HCT116 (cell line): ENCODE data around the gene GPX1. TPM values are rescaled to one million over a fixed set of nuclear protein-coding genes. Genes with fewer than 3 reads are reported as not detected.
A peak's percentile ranks its signal among the peaks of the same experiment; 100 is the strongest.

ENCODE experiments used
- ATAC-seq: fragments of 200-7000 bp; cut with Tn5 transposase; 2 replicates; pipeline ENCODE4 v1.9.1; 2020; ENCODE audit warnings: mild to moderate bottlenecking, moderate library complexity
- BruUV-seq: library from RNA; stranded (reverse); fragments of 400-500 nt; replicated peaks from 2 replicates; lab custom pipeline; 2021; lab: Mats Ljungman, UMichigan
- CTCF ChIA-PET: fragments of 300-600 bp; sonication (Branson Sonifier 250); formaldehyde crosslinking; loops from one replicate; lab custom pipeline; 2021; ENCODE audit warnings: antibody characterized with exemption; lab: Charles Lee
- POLR2A ChIA-PET: fragments of 300-600, 350-600 bp; sonication (Branson Sonifier 250); formaldehyde crosslinking; loops from one replicate; lab custom pipeline; 2021; ENCODE audit warnings: antibody characterized with exemption; lab: Charles Lee
- RAD21 ChIA-PET, 2 experiments: fragments of 300-600 bp; sonication (Branson Sonifier 250); formaldehyde crosslinking; loops; one replicate each; lab custom pipeline; 2023; ENCODE audit warnings: low total read pairs in 2 of 2; ENCODE audit not compliant: uncharacterized antibody in 2 of 2, unreplicated experiment in 2 of 2, low non-redundant PET in 1 of 2; lab: Charles Lee
- DNase-seq: peaks from one replicate; pipeline ENCODE4 v3.0.0-alpha.2; 2010; ENCODE audit warnings: low read depth, low spot score
- H2AFZ ChIP-seq: fragments of 200-600 bp; shearing (Covaris generic), sonication (generic); 2 replicates; pipeline ENCODE4 v1.6.1; 2017; ENCODE audit warnings: low read depth, mixed run types, mixed read lengths, antibody characterized with exemption, low read length; ENCODE audit not compliant: poor library complexity, severe bottlenecking
- H3K27ac ChIP-seq: 2 replicates; pipeline ENCODE4 v1.5.1; 2012; ENCODE audit warnings: low read depth, low read length
- H3K27me3 ChIP-seq: fragments of 200-600 bp; sonication (generic); 2 replicates; pipeline ENCODE4 v1.6.1; 2016; ENCODE audit warnings: mixed run types, low read length, mixed read lengths; ENCODE audit not compliant: insufficient read depth
- H3K36me3 ChIP-seq, 2 experiments: fragments of 200-500 bp in 1 of 2; fragments of 200-600 bp in 1 of 2; sonication (Bioruptor generic) in 1 of 2; sonication (generic) in 1 of 2; 2 replicates each; pipeline versions ENCODE4 v1.5.1 to v1.6.1; 2014 to 2016; ENCODE audit warnings: low read length in 2 of 2, inconsistent platforms in 1 of 2, mixed read lengths in 1 of 2, mixed run types in 1 of 2; ENCODE audit not compliant: insufficient read depth in 2 of 2, control insufficient read depth in 1 of 2
- H3K4me1 ChIP-seq, 2 experiments: fragments of 200-600 bp in 1 of 2; sonication (generic) in 1 of 2; 2 replicates each; pipeline versions ENCODE4 v1.5.1 to v1.6.1; 2012 to 2017; ENCODE audit warnings: low read length in 2 of 2, inconsistent platforms in 1 of 2, mild to moderate bottlenecking in 1 of 2, mixed read lengths in 1 of 2, mixed run types in 1 of 2, moderate library complexity in 1 of 2; ENCODE audit not compliant: insufficient read depth in 2 of 2, control insufficient read depth in 1 of 2
- H3K4me2 ChIP-seq: fragments of 200-600 bp; sonication (generic); 2 replicates; pipeline ENCODE4 v1.6.1; 2017; ENCODE audit warnings: mixed run types, low read length, mixed read lengths
- H3K4me3 ChIP-seq, 2 experiments: fragments of 200-600 bp in 1 of 2; sonication (generic) in 1 of 2; replicated peaks in 1 of 2; 2 replicates each; pipeline ENCODE4 v1.5.1; 2011 to 2016; ENCODE audit warnings: low read length in 2 of 2, control low read depth in 1 of 2, low read depth in 1 of 2, mild to moderate bottlenecking in 1 of 2, mixed read lengths in 1 of 2, mixed run types in 1 of 2
- H3K79me2 ChIP-seq: fragments of 200-600 bp; sonication (generic); 2 replicates; pipeline ENCODE4 v1.6.1; 2017; ENCODE audit warnings: mild to moderate bottlenecking, mixed run types, low read length, moderate library complexity, mixed read lengths; ENCODE audit not compliant: insufficient read depth
- H3K9ac ChIP-seq: fragments of 200-600 bp; sonication (generic); 2 replicates; pipeline ENCODE4 v1.6.1; 2016; ENCODE audit warnings: low read length, mixed read lengths
- H3K9me2 ChIP-seq: fragments of 200-600 bp; sonication (generic), shearing (Covaris generic); 2 replicates; pipeline ENCODE4 v1.6.1; 2017; ENCODE audit warnings: mixed run types, mild to moderate bottlenecking, moderate library complexity; ENCODE audit not compliant: insufficient read depth
- H3K9me3 ChIP-seq, 2 experiments: fragments of 200-500 bp in 1 of 2; fragments of 200-600 bp in 1 of 2; sonication (Bioruptor generic) in 1 of 2; sonication (generic) in 1 of 2; 2 replicates each; pipeline ENCODE4 v1.6.1; 2014 to 2017; ENCODE audit warnings: low read length in 2 of 2, mixed read lengths in 2 of 2, inconsistent platforms in 1 of 2, low read depth in 1 of 2, mild to moderate bottlenecking in 1 of 2, mixed run types in 1 of 2, moderate library complexity in 1 of 2; ENCODE audit not compliant: control insufficient read depth in 1 of 2, insufficient read depth in 1 of 2
- H4K20me1 ChIP-seq: fragments of 200-600 bp; sonication (generic), shearing (Covaris generic); 2 replicates; pipeline ENCODE4 v1.6.1; 2017; ENCODE audit warnings: mixed run types, mild to moderate bottlenecking, moderate library complexity; ENCODE audit not compliant: insufficient read depth
- CBX3 ChIP-seq: IDR thresholded peaks from 2 replicates; pipeline ENCODE4 v1.6.1; 2012; ENCODE audit warnings: low read depth
- CEBPB ChIP-seq: IDR thresholded peaks from 2 replicates; pipeline ENCODE4 v1.6.1; 2012; ENCODE audit warnings: low read depth
- EGR1 ChIP-seq: IDR thresholded peaks from 2 replicates; pipeline ENCODE4 v1.6.1; 2012; ENCODE audit warnings: low read depth
- ELF1 ChIP-seq: IDR thresholded peaks from 2 replicates; pipeline ENCODE4 v1.6.1; 2012; ENCODE audit warnings: low read depth, borderline replicate concordance
- EZH2 ChIP-seq: fragments of 200-600 bp; sonication (generic); IDR thresholded peaks from 2 replicates; pipeline ENCODE4 v1.6.1; 2017; ENCODE audit warnings: antibody characterized with exemption, mixed run types
- EZH2phosphoT487 ChIP-seq: fragments of 200-600 bp; IDR thresholded peaks from 2 replicates; pipeline ENCODE4 v1.6.1; 2018; ENCODE audit warnings: antibody characterized with exemption, borderline replicate concordance
- FOSL1 ChIP-seq: IDR thresholded peaks from 2 replicates; pipeline ENCODE4 v1.6.1; 2012; ENCODE audit warnings: low read depth
- POLR2A ChIP-seq: IDR thresholded peaks from 2 replicates; pipeline ENCODE4 v1.7.0; 2011; ENCODE audit warnings: borderline replicate concordance; ENCODE audit not compliant: insufficient read depth, insufficient read length; ENCODE audit errors: extremely low read depth
- POLR2AphosphoS5 ChIP-seq: IDR thresholded peaks from 2 replicates; pipeline ENCODE4 v1.6.1; 2011; ENCODE audit warnings: mild to moderate bottlenecking, low read depth, low read length, moderate library complexity
- SIN3A ChIP-seq: IDR thresholded peaks from 2 replicates; pipeline ENCODE4 v1.6.1; 2012; ENCODE audit warnings: low read depth
- SP1 ChIP-seq: IDR thresholded peaks from 2 replicates; pipeline ENCODE4 v1.6.1; 2012; ENCODE audit warnings: low read depth
- SRF ChIP-seq: IDR thresholded peaks from 2 replicates; pipeline ENCODE4 v1.6.1; 2012; ENCODE audit warnings: low read depth
- TCF7L2 ChIP-seq: IDR thresholded peaks from 2 replicates; pipeline ENCODE4 v1.7.0; 2011; ENCODE audit warnings: borderline replicate concordance, inconsistent platforms; ENCODE audit not compliant: insufficient read depth, insufficient read length; ENCODE audit errors: extremely low read depth
- ZNF274 ChIP-seq: fragments of 200-500 bp; sonication (Bioruptor generic); IDR thresholded peaks from 2 replicates; pipeline ENCODE4 v1.6.1; 2014; ENCODE audit warnings: mild to moderate bottlenecking, low read depth, low read length, inconsistent platforms
- intact Hi-C: fragments of 100-400 bp; cut with micrococcal nuclease; formaldehyde crosslinking; loops from 2 replicates; pipeline ENCODE4 v1.10.0; 2022
- total RNA-seq: library from RNA; stranded (reverse); gene quantifications from one replicate; pipeline ENCODE4 v1.2.1, GENCODE V29; 2021; ENCODE audit not compliant: unreplicated experiment
- TF ChIP-seq, protein P1 (sequence below): IDR thresholded peaks from 2 replicates; pipeline ENCODE4 v1.6.1; 2011; ENCODE audit warnings: mild to moderate bottlenecking, low read length, moderate library complexity; ENCODE audit not compliant: insufficient replicate concordance; ENCODE audit errors: extremely low read depth
- TF ChIP-seq, protein P2 (sequence below): IDR thresholded peaks from 2 replicates; pipeline ENCODE4 v1.6.1; 2012; ENCODE audit warnings: low read depth
- TF ChIP-seq, protein P3 (sequence below): IDR thresholded peaks from 2 replicates; pipeline ENCODE4 v1.6.1; 2012
- TF ChIP-seq, protein P4 (sequence below): IDR thresholded peaks from 2 replicates; pipeline ENCODE4 v1.6.1; 2012

GPX1 gene
- total RNA-seq, 1 experiment from 2014 or later, result 330 TPM

DNA sequence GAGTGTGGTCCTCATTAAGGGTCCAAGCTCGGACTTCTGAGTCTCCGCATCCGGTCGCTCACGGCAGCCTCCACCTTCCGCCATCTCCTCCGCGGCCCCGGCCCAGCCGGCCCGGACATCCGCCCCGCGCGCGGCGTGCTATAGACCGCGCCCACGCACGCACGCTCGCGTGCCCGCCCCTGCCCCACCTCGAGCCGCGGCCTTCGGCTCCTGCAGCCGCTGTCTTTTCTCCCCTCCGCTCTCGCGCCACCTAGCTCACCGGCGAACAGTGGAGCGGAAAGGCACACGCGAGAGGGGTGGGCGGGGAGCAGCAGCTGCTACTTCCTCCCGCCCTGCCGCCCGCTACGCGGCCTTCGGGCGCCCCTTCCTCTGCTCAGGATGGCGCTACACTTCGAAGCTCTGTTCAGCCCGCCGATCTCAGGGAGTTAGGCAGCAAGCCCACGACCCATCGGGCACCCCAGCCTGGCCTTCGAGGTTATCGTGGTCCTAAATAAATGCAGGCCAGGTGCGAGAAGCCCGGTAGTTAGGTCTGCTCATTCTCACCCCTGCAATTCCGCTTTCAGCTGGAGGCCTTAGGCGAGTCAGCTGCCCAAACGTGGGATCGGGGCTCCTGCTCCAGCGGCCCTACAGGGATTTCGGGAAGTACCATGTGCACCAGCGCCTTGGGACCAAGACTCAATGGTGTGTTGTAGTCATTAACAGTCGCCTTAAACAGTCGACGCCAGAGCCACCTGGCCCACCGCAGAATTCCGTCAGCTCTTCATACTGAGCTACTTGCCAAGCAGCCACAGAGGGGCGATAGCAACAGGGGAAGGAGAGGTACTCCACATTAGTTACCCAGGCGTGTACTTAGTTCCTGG lies 18.0 kb downstream of the GPX1 start, which contains the start of gene USP4 (continued):
- TF ChIP-seq EZH2 (no peak), CBX3 (peak; percentile 97), TCF7L2 (peak; percentile 54), FOSL1 (no peak), ELF1 (no peak), POLR2A (peak; percentile 62)
- TF ChIP-seq, all 23 proteins: peak for 12

DNA sequence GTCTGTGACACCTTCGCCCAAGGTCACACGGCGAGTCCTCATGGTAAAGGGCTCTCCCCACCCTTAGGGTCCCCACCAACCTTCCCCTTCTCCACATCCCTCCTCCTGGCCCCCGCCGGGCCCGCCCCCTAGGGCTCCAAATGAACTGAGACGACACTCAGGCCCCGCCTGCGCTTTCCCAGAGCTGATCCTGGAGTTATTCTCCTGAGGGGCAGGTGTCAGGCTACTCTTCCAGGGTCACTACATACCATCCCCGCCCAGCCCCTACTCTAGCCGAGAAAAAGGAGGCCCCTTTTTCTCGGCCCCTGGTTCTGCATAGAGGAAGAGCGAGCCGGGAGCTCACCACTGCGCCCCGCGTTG lies 18.6 kb downstream of the GPX1 start:
- Histone ChIP-seq H3K27me3 (no peaks in the 10 kb centered on the region), H3K27ac (peak overlapping the region; percentile 73), H3K9me3 (no peaks in the 10 kb centered on the region), H3K4me2 (peak overlapping the region; percentile 90), H3K36me3 (peaks cover 9 to 10% of the 10 kb centered on the region in 2 experiments; a peak in 3 of 4 replicates), H3K4me3 (peak overlapping the region; percentile 62 to 94), H2AFZ (peak overlapping the region; percentile 67), H3K9ac (peak overlapping the region; percentile 90), H3K79me2 (peaks cover 45% of the 10 kb centered on the region), H3K4me1 (peaks cover 8 to 20% of the 10 kb centered on the region in 2 experiments; a peak in 3 of 4 replicates), H3K9me2 (no peaks in the 10 kb centered on the region), H4K20me1 (no peaks in the 10 kb centered on the region)
- CTCF ChIA-PET, result interaction anchor here (0.9 to 2.4 kb wide), 7 partner anchors 10 to 169 kb away, joined by 3 to 25 read pairs (median 5); partner anchors contain the start of gene KLHDC8B
- ATAC-seq, result peak; percentile 54
- POLR2A ChIA-PET, result interaction anchor here (0.7 to 2.8 kb wide), 10 partner anchors 12 to 332 kb away, joined by 3 to 18 read pairs (median 4); partner anchors contain the start of genes GPX1, NICN1, RHOA and TCTA
- RAD21 ChIA-PET, result interaction anchor here (0.6 to 1.4 kb wide), 5 partner anchors 105 to 332 kb away, joined by 3 to 8 read pairs (median 5); partner anchors contain the start of gene USP19 (in 1 of the 2)
- BruUV-seq, result no TSS peak
- no peak for DNase-seq
- intact Hi-C loops, result no loop called here
- TF ChIP-seq, protein P1, sequence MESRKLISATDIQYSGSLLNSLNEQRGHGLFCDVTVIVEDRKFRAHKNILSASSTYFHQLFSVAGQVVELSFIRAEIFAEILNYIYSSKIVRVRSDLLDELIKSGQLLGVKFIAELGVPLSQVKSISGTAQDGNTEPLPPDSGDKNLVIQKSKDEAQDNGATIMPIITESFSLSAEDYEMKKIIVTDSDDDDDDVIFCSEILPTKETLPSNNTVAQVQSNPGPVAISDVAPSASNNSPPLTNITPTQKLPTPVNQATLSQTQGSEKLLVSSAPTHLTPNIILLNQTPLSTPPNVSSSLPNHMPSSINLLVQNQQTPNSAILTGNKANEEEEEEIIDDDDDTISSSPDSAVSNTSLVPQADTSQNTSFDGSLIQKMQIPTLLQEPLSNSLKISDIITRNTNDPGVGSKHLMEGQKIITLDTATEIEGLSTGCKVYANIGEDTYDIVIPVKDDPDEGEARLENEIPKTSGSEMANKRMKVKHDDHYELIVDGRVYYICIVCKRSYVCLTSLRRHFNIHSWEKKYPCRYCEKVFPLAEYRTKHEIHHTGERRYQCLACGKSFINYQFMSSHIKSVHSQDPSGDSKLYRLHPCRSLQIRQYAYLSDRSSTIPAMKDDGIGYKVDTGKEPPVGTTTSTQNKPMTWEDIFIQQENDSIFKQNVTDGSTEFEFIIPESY, result no peak
- TF ChIP-seq EZH2phosphoT487, result no peak
- TF ChIP-seq ZNF274, result no peak
- no peak for TF ChIP-seq POLR2A
- TF ChIP-seq FOSL1, result no peak
- no peak for TF ChIP-seq SIN3A
- TF ChIP-seq, protein P2, sequence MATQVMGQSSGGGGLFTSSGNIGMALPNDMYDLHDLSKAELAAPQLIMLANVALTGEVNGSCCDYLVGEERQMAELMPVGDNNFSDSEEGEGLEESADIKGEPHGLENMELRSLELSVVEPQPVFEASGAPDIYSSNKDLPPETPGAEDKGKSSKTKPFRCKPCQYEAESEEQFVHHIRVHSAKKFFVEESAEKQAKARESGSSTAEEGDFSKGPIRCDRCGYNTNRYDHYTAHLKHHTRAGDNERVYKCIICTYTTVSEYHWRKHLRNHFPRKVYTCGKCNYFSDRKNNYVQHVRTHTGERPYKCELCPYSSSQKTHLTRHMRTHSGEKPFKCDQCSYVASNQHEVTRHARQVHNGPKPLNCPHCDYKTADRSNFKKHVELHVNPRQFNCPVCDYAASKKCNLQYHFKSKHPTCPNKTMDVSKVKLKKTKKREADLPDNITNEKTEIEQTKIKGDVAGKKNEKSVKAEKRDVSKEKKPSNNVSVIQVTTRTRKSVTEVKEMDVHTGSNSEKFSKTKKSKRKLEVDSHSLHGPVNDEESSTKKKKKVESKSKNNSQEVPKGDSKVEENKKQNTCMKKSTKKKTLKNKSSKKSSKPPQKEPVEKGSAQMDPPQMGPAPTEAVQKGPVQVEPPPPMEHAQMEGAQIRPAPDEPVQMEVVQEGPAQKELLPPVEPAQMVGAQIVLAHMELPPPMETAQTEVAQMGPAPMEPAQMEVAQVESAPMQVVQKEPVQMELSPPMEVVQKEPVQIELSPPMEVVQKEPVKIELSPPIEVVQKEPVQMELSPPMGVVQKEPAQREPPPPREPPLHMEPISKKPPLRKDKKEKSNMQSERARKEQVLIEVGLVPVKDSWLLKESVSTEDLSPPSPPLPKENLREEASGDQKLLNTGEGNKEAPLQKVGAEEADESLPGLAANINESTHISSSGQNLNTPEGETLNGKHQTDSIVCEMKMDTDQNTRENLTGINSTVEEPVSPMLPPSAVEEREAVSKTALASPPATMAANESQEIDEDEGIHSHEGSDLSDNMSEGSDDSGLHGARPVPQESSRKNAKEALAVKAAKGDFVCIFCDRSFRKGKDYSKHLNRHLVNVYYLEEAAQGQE, result no peak
- no peak for TF ChIP-seq EGR1
- TF ChIP-seq SP1, result no peak
- TF ChIP-seq, protein P3, sequence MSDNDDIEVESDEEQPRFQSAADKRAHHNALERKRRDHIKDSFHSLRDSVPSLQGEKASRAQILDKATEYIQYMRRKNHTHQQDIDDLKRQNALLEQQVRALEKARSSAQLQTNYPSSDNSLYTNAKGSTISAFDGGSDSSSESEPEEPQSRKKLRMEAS, result no peak
- no peak for TF ChIP-seq CEBPB
- TF ChIP-seq, protein P4, sequence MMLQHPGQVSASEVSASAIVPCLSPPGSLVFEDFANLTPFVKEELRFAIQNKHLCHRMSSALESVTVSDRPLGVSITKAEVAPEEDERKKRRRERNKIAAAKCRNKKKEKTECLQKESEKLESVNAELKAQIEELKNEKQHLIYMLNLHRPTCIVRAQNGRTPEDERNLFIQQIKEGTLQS, result no peak
- no peak for TF ChIP-seq SRF
- TF ChIP-seq POLR2AphosphoS5, result no peak
- no peak for TF ChIP-seq TCF7L2
